RPMI8226 (cell line): ENCODE results near the gene PAX2.
A peak's percentile ranks its signal among the peaks of the same experiment; 100 is the strongest.

ENCODE experiments used
- DNase-seq: peaks from one replicate; pipeline ENCODE4 v3.0.0-alpha.2; 2015

The PAX2 gene

GRCh38 chr10:100740476-100741377, 4.7 kb upstream of the PAX2 start:
- DNase-seq = no peak

- no peak for DNase-seq
Measured at GRCh38 chr10:100741378-100742075, 3.9 kb upstream of the PAX2 start.

GRCh38 chr10:100742076-100742771, 3.2 kb upstream of the PAX2 start:
- DNase-seq = no peak

- no peak for DNase-seq
Measured at GRCh38 chr10:100742936-100743335, 2.4 kb upstream of the PAX2 start.

- DNase-seq = peak; percentile 67
Measured at GRCh38 chr10:100743626-100744135, 1.7 kb upstream of the PAX2 start.

- DNase-seq = no peak
Measured at GRCh38 chr10:100744136-100744986, 1.0 kb upstream of the PAX2 start.

- no peak for DNase-seq
Measured at GRCh38 chr10:100745882-100746783, 751 bp downstream of the PAX2 start.

GRCh38 chr10:100746784-100747455, 1.5 kb downstream of the PAX2 start:
- no peak for DNase-seq

GRCh38 chr10:100747456-100748230, 2.3 kb downstream of the PAX2 start:
- DNase-seq = no peak

- DNase-seq = no peak
Measured at GRCh38 chr10:100748231-100749058, 3.1 kb downstream of the PAX2 start.

GRCh38 chr10:100749059-100749308, 3.6 kb downstream of the PAX2 start:
- DNase-seq = no peak

GRCh38 chr10:100749309-100750217, 4.2 kb downstream of the PAX2 start:
- peak; percentile 25 for DNase-seq

GRCh38 chr10:100750291-100751210, 5.2 kb downstream of the PAX2 start:
- no peak for DNase-seq

GRCh38 chr10:100751211-100751933, 6.0 kb downstream of the PAX2 start:
- no peak for DNase-seq

GRCh38 chr10:100755821-100756220, 10.4 kb downstream of the PAX2 start:
- no peak for DNase-seq

GRCh38 chr10:100759331-100759730, 13.9 kb downstream of the PAX2 start:
- DNase-seq = peak; percentile 23
